DND-41 (cell line): ENCODE measurements around the gene HLF.

Experiments
- EZH2 ChIP-seq: IDR thresholded peaks from 3 replicates; pipeline ENCODE4 v1.6.1; 2012; ENCODE audit warnings: borderline replicate concordance, low read depth, mild to moderate bottlenecking, moderate library complexity, low read length, inconsistent platforms; ENCODE audit not compliant: severe bottlenecking
- TF ChIP-seq, protein P1 (sequence below): IDR thresholded peaks from 2 replicates; pipeline ENCODE4 v1.5.1; 2012; ENCODE audit warnings: borderline replicate concordance, low read length, moderate library complexity, mild to moderate bottlenecking; ENCODE audit not compliant: poor library complexity, severe bottlenecking; ENCODE audit errors: extremely low read depth

DNA sequence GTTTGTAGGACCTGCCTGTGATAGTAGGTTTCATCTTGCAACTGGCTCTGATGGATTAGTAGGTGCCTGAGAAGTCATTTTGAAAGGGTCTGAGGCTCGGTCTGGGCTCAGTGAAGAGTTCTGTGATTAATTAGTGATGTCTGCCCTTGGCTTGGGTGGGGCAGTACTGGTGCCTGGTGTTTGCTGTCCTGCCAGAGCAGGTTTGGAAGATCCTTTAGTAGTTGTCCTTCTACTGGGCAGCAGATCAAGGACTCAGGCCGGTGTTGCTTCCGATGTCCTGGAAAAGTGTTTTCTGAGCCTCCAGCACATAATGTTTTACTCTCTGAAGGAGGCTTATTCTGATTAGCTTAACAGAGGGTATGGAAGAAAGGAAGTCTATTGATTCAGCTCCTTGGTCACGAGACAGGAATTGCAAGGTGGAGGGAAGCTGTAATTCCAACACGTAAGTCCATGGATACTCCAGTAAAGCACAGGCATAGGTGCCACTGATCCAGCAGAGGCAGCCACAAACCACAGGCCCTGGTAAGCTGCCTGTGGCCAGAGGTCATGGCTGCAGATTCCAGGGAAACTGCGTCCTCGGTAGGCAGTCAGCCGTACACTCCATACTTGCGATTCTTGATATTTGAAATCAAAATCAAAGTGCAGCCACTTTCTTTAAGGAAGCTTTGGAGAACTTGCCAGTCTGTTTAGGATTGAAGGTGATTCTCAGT lies 18.7 kb downstream of the HLF start:
- TF ChIP-seq, protein P1, sequence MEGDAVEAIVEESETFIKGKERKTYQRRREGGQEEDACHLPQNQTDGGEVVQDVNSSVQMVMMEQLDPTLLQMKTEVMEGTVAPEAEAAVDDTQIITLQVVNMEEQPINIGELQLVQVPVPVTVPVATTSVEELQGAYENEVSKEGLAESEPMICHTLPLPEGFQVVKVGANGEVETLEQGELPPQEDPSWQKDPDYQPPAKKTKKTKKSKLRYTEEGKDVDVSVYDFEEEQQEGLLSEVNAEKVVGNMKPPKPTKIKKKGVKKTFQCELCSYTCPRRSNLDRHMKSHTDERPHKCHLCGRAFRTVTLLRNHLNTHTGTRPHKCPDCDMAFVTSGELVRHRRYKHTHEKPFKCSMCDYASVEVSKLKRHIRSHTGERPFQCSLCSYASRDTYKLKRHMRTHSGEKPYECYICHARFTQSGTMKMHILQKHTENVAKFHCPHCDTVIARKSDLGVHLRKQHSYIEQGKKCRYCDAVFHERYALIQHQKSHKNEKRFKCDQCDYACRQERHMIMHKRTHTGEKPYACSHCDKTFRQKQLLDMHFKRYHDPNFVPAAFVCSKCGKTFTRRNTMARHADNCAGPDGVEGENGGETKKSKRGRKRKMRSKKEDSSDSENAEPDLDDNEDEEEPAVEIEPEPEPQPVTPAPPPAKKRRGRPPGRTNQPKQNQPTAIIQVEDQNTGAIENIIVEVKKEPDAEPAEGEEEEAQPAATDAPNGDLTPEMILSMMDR = no peak
- TF ChIP-seq EZH2 = no peak
